ENCODE measurements around the gene CNTNAP4. TPM values are rescaled to one million over a fixed set of nuclear protein-coding genes. Genes with fewer than 3 reads are reported as not detected.

CNTNAP4 gene
- polyA plus RNA-seq (2012; ENCODE audit: insufficient read length, low read depth): not detected

GRCh38 chr16:76276745-76277438 lies at the start of gene CNTNAP4:
CNTNAP4 (plus strand) TSS chr16:76277401; CDS start chr16:76277663, 262 bp downstream.
- TF ChIP-seq REST (IDR thresholded peaks at IDR 0.05; ENCODE audit: insufficient read depth in 1 of 2, low read depth in 2 of 2, low read length in 2 of 2): no peak

GRCh38 chr16:76228546-76229146 lies 48.6 kb upstream of the CNTNAP4 start:
- TF ChIP-seq POLR2AphosphoS5 (IDR thresholded peaks at IDR 0.05; ENCODE audit: low read depth, low read length): no peak
- TF ChIP-seq REST (IDR thresholded peaks at IDR 0.05; ENCODE audit: insufficient read depth in 1 of 2, low read depth in 2 of 2, low read length in 2 of 2): no peak
- no peak for TF ChIP-seq TAF1 (IDR thresholded peaks at IDR 0.05; ENCODE audit: borderline replicate concordance, insufficient read depth, low read length)
- TF ChIP-seq FOXP2 (optimal IDR thresholded peaks at IDR 0.05; ENCODE audit: borderline replicate concordance, extremely low read depth, extremely low read length, insufficient read depth): no peak

GRCh38 chr16:76232704-76233103 lies 44.5 kb upstream of the CNTNAP4 start:
- TF ChIP-seq REST (IDR thresholded peaks at IDR 0.05; ENCODE audit: insufficient read depth in 1 of 2, low read depth in 2 of 2, low read length in 2 of 2): no peak
- TF ChIP-seq POLR2AphosphoS5 (IDR thresholded peaks at IDR 0.05; ENCODE audit: low read depth, low read length): no peak
- TF ChIP-seq TAF1 (IDR thresholded peaks at IDR 0.05; ENCODE audit: borderline replicate concordance, insufficient read depth, low read length): no peak
- TF ChIP-seq SIN3A (IDR thresholded peaks at IDR 0.05; ENCODE audit: borderline replicate concordance, insufficient read depth, low read length): no peak
- no peak for TF ChIP-seq FOXP2 (optimal IDR thresholded peaks at IDR 0.05; ENCODE audit: borderline replicate concordance, extremely low read depth, extremely low read length, insufficient read depth)

- TF ChIP-seq FOXP2 (optimal IDR thresholded peaks at IDR 0.05; ENCODE audit: borderline replicate concordance, extremely low read depth, extremely low read length, insufficient read depth): no peak
Observed at GRCh38 chr16:76235025-76235424, 42.2 kb upstream of the CNTNAP4 start.

- no peak for TF ChIP-seq POLR2AphosphoS5 (IDR thresholded peaks at IDR 0.05; ENCODE audit: low read depth, low read length)
- TF ChIP-seq FOXP2 (optimal IDR thresholded peaks at IDR 0.05; ENCODE audit: borderline replicate concordance, extremely low read depth, extremely low read length, insufficient read depth): no peak
- TF ChIP-seq REST (IDR thresholded peaks at IDR 0.05; ENCODE audit: insufficient read depth in 1 of 2, low read depth in 2 of 2, low read length in 2 of 2): no peak
- no peak for TF ChIP-seq SIN3A (IDR thresholded peaks at IDR 0.05; ENCODE audit: borderline replicate concordance, insufficient read depth, low read length)
- no peak for TF ChIP-seq TAF1 (IDR thresholded peaks at IDR 0.05; ENCODE audit: borderline replicate concordance, insufficient read depth, low read length)
Observed at GRCh38 chr16:76235426-76235825, 41.8 kb upstream of the CNTNAP4 start.
